ENCODE measurements around the gene TMEM18.
"Not testable (repeated sequence)": the region's sequence is repeated elsewhere in the genome, so short reads cannot be mapped to it uniquely, and the experiment has no call there.

The TMEM18 gene

DNA sequence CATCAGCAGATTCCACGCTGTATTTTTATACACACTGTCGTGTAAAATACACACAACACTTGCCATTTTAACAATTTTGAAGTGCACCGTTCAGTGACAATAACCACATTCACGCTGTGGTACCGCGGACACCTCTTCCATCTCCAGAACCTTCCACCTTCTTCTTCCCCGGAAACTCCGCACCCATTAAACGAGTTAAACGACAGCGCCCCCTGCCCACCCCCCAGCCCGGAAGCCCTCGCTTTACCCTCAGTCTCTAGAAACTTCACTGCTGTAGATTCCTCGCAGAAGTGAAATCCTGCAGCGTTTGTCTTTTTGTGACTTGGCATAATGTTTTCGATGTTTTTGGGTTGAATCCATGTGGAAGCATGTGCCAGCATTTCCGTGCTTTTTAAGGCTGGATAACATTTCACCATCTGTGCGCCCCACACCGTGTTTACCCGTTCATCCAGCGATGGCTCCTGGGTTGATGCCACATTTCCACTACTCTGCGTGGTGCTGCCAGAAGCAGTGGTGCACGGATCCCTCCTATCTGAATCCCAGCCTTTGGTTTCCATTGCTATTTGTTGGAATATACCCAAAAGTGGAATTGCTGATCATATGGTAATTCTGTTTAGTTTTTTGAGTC, 32.0 kb upstream of the TMEM18 start:
- DNase-seq (ENCODE audit: low read depth in 1 of 2, low spot score in 1 of 2), result no peak
- in situ Hi-C loops (cut with HindIII; ENCODE audit: low pct_unique_long_range_greater_than_20kb, low sequenced_read_pairs), result no loop called here
- TF ChIP-seq JUND (IDR thresholded peaks at IDR 0.05; ENCODE audit: low read depth), result no peak

DNA sequence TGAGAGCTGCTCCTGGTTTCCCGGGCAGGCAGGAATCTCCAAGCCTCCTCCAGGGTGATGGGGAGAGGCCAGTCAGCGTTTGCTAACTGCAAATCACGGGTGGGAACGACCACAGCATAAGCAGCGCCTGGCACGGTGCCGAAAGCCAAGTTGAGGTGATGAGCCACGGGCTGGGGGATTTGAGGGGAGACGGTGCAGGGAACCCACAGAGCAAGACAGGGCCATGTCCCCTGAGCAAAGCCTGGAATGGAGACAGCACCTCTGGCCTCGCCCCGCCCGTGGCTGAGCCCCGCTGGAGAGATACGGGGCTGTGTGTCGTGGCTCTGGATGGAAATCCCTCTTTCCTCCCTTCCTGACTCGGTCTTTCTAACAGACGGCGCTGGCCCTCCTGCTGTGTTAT, 31.5 kb upstream of the TMEM18 start:
- in situ Hi-C loops (cut with HindIII; ENCODE audit: low pct_unique_long_range_greater_than_20kb, low sequenced_read_pairs), result no loop called here
- DNase-seq (ENCODE audit: low read depth in 1 of 2, low spot score in 1 of 2), result no peak
- TF ChIP-seq JUND (IDR thresholded peaks at IDR 0.05; ENCODE audit: low read depth), result no peak

DNA sequence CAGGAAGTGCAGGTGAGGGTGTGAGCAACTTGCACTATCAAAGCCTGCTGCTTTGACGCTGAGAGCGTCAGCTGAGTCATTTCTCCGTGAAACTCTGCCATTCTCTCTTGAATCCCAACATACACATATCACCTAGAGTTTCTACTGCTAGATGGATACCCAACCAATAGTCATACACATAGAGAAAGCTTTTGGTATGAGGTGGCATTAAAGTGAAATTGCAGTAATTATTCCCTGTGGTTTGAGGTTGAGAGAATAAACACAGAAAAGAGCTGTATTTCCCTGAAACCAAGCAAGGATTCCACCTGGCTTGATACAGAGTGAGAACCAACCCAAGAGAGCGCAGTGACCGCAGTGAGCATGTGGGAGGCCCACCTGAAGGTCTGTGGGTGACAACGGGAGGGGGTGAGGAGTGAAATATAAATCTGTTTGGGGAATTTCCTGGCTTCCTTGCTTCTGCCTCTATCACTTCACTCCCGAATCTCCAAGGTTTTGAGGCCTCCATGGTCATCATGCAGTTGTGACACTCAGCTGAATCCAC, 28.8 kb upstream of the TMEM18 start:
- in situ Hi-C loops (cut with HindIII; ENCODE audit: low pct_unique_long_range_greater_than_20kb, low sequenced_read_pairs), result no loop called here
- TF ChIP-seq JUND (IDR thresholded peaks at IDR 0.05; ENCODE audit: low read depth), result no peak
- no peak for DNase-seq (ENCODE audit: low read depth in 1 of 2, low spot score in 1 of 2)

DNA sequence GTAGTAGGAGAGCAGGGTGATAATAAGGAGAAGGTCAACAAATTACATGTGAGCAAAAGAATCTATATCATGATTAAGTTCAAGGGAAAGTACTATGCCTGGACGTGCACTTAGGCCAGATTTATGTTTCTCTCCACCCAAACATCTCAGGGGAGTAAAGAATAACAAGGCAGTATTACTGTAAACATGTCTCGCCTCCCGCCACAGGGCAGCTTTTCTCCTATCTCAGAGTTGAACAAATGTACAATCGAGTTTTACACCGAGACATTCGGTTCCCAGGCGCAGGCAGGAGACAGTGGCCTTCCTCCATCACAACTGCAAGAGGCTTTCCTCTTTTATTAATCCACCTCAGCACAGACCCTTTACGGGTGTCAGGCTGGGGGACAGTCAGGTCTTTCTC, 25.6 kb upstream of the TMEM18 start:
- in situ Hi-C loops (cut with HindIII; ENCODE audit: low pct_unique_long_range_greater_than_20kb, low sequenced_read_pairs); DNase-seq (ENCODE audit: low read depth in 1 of 2, low spot score in 1 of 2): not testable (repeated sequence)

DNA sequence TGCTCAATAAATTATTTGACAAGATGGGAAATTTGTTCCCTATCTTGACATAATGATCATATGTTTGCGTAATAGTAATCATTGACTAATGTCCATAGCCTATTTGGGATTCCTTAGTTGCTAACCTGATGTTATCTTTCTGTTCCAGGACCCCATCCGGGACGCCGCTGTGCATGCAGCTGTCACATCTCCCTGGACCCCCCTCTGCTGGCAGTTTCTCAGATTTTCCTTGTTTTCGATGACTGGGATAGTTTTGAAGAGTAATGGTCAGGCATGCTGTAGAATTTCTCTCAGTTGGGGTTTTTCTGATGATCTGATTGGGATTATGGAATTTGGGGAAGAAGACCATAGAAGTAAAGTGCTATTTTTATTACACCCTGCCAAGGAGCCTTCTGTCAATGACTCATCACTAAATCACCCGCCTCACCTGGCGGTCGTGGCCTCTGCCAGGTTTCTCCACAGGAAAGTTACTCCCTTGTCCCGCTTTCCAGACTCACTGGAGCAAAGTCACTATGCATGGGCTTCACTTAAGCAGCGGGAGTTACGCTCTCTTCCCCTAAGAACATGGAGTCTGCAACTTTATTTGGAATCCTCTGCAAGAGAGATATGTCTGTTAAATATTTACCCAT, 19.9 kb upstream of the TMEM18 start:
- no peak for TF ChIP-seq JUND (IDR thresholded peaks at IDR 0.05; ENCODE audit: low read depth)
- in situ Hi-C loops (cut with HindIII; ENCODE audit: low pct_unique_long_range_greater_than_20kb, low sequenced_read_pairs), result no loop called here
- DNase-seq (ENCODE audit: low read depth in 1 of 2, low spot score in 1 of 2), result no peak

DNA sequence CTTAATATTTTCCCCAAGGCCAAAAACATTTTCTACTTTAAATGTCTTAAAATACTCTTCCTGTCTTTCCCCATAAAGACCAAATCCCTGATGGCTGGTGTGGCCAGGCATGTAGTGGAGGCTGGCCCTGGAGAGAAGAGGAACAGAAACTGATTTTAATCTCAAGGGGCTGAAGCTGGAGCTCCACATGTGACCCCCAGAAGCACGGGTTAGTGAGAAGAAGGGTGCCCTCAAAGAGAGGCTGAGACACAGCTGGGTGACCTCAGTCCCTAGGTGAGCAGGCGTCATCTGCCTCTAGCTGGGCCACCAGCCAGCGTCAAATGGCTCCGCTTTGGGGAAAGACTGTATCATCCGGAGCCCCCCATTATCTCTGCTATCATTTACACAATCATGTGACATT, 19.3 kb upstream of the TMEM18 start:
- TF ChIP-seq JUND (IDR thresholded peaks at IDR 0.05; ENCODE audit: low read depth), result no peak
- no peak for DNase-seq (ENCODE audit: low read depth in 1 of 2, low spot score in 1 of 2)
- in situ Hi-C loops (cut with HindIII; ENCODE audit: low pct_unique_long_range_greater_than_20kb, low sequenced_read_pairs), result no loop called here

DNA sequence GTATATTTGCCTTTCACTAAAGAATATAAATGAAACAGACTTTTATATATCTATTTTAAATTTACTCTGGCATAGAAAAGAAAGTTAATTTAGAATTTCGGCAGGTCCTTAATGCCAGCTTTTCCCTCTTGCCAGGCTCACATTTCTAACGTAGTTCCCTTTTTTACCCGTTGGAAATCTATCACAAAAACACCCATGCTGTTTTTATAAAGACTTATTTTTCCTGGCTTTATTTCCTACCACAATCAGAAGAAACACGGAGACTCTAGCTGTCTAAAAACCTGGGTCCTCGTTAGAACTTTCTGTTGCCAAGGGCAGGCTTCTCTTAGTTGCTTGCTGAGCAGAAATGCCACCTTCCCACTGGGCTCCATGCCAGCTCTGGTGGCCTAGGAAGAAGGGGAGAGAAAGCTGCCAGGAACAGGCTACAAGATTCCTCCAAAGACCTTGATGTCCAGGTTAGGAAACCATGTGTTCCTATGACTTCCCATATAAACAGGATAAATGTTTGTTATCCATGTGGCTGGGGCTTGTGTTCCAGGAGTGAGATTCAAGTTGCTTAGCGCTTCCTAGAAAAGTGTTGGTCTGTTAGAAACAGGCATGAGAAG, 17.8 kb upstream of the TMEM18 start:
- no peak for TF ChIP-seq JUND (IDR thresholded peaks at IDR 0.05; ENCODE audit: low read depth)
- in situ Hi-C loops (cut with HindIII; ENCODE audit: low pct_unique_long_range_greater_than_20kb, low sequenced_read_pairs), result no loop called here
- peak in 1 of 2 experiments; percentile 24 for DNase-seq (ENCODE audit: low read depth in 1 of 2, low spot score in 1 of 2)

GRCh38 chr2:694174-694573, 17.0 kb upstream of the TMEM18 start:
- DNase-seq (ENCODE audit: low read depth in 1 of 2, low spot score in 1 of 2), result no peak
- TF ChIP-seq JUND (IDR thresholded peaks at IDR 0.05; ENCODE audit: low read depth), result no peak
- in situ Hi-C loops (cut with HindIII; ENCODE audit: low pct_unique_long_range_greater_than_20kb, low sequenced_read_pairs), result no loop called here

DNA sequence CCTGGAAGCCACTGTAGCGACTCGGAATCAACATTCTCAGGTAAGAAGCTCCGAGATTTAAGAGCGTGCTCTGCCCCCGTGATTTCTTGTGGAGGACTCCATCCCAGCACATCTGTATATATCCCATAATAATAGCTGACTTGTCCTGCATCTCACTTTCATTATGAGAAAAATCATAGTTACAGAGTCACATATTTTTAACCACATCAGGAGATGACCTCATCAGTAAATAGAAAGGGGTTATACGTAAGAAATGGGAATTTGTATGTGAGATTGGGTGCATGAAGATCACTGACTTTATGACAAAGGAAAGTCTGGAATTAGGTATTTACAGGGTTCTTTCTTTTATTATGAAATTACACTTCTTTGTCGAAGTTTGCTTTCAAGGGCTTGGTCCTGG, 16.4 kb upstream of the TMEM18 start:
- no peak for TF ChIP-seq JUND (IDR thresholded peaks at IDR 0.05; ENCODE audit: low read depth)
- in situ Hi-C loops (cut with HindIII; ENCODE audit: low pct_unique_long_range_greater_than_20kb, low sequenced_read_pairs), result no loop called here

DNA sequence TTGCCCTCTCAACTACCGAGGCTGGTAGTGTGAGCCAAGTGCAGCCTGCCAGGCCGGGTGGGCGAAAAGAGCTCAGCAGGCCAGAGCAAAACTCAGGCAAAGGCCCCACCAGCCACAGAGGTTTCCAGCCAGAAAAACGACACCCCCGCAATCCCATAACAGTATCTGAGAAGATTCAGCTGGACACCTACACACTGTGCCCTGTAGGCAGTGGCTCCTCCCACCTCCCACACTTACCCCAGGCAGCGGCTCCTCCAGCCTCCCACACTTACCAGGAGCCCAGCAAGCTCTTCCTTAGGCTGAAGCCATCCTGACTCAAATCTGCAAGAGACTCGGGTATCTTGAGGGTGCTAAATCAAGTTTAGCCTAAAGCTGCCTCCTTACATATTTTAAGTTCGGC, 15.6 kb upstream of the TMEM18 start:
- in situ Hi-C loops (cut with HindIII; ENCODE audit: low pct_unique_long_range_greater_than_20kb, low sequenced_read_pairs), result no loop called here
- TF ChIP-seq JUND (IDR thresholded peaks at IDR 0.05; ENCODE audit: low read depth), result no peak
- no peak for DNase-seq (ENCODE audit: low read depth in 1 of 2, low spot score in 1 of 2)

More for the DNA sequence above, 16.4 kb upstream of the TMEM18 start:
- DNase-seq (ENCODE audit: low read depth in 1 of 2, low spot score in 1 of 2), result no peak

DNA sequence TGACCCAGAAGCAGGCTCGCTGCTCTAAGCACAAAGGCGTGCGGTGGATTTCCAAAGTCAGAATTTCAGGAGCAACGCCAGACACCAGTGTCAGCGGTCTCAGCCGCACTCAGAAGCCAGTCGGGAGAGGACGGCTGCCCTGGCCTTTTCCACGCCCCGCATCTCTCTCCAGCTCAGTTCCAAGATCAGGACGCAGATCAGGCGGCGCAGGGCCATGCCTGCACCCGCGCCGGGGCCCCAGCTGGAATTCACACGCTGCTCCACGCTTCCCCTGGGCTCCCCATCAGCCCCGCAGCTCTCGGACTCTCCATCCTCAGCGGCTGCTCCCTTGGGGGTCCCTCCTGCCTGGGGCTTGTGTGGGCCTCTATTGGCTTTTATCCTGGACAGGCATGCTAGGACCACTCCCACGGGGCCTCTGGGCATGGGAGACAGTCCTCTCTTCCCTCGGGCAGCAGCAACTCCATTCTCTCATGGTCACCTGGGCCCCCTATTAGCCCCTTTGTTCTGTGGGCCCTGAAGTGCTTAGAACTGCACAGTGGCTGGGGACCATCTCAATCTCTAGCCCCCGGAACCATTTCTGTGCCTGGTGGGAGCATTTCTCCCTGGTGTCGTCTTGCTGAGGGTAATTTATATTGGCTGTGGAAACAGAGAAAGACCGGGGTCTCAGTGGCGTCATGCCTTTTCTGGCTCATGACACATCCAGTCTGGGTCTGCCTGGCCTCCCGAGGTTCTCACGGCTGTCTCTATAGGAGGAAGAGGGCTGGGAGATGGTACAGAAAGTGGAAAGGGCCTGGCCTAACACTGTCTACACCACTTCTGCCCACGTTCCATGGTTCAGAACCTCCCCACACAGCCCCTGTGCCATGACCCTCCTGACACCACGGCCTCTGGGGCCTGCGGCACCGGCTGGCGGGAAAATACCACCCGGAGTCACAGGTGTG, 14.9 kb upstream of the TMEM18 start:
- DNase-seq (ENCODE audit: low read depth in 1 of 2, low spot score in 1 of 2), result no peak
- in situ Hi-C loops (cut with HindIII; ENCODE audit: low pct_unique_long_range_greater_than_20kb, low sequenced_read_pairs), result no loop called here
- TF ChIP-seq JUND (IDR thresholded peaks at IDR 0.05; ENCODE audit: low read depth), result no peak

GRCh38 chr2:690799-691198, 13.6 kb upstream of the TMEM18 start:
- no peak for TF ChIP-seq JUND (IDR thresholded peaks at IDR 0.05; ENCODE audit: low read depth)
- in situ Hi-C loops (cut with HindIII; ENCODE audit: low pct_unique_long_range_greater_than_20kb, low sequenced_read_pairs), result no loop called here
- no peak for DNase-seq (ENCODE audit: low read depth in 1 of 2, low spot score in 1 of 2)
